Uterus (tissue), 4 donors: Measurements from ENCODE around the gene CENPQ. TPM values are rescaled to one million over a fixed set of nuclear protein-coding genes. Genes with fewer than 3 reads are reported as not detected.
A peak's percentile ranks its signal among the peaks of the same experiment; 100 is the strongest.

Experiments
- DNase-seq, 2 donors: peaks; one replicate each; pipeline ENCODE4 v3.0.0-alpha.2; 2019 to 2020
- H3K27ac ChIP-seq, 2 donors: fragments of 200-600 bp; sonication (generic); 1 replicate in 1 of 2; 2 replicates in 1 of 2; pipeline ENCODE4 v1.5.1; 2016 to 2018
- H3K27me3 ChIP-seq, 2 donors: fragments of 200-600 bp; sonication (generic); one replicate each; pipeline ENCODE4 v1.5.1; 2018 to 2019; ENCODE audit warnings: control low read depth in 1 of 2
- H3K36me3 ChIP-seq, 2 donors: fragments of 200-600 bp; sonication (generic); one replicate each; pipeline ENCODE4 v1.5.1; 2019; ENCODE audit warnings: control low read depth in 1 of 2
- H3K4me1 ChIP-seq, 2 donors: fragments of 200-600 bp; sonication (generic); one replicate each; pipeline ENCODE4 v1.5.1; 2018 to 2019; ENCODE audit warnings: control low read depth in 1 of 2
- H3K4me3 ChIP-seq, 2 donors: fragments of 200-600 bp; sonication (generic); 1 replicate in 1 of 2; 2 replicates in 1 of 2; pipeline ENCODE4 v1.5.1; 2018 to 2019; ENCODE audit warnings: mild to moderate bottlenecking in 1 of 2
- H3K9me3 ChIP-seq, 2 donors: fragments of 200-600 bp; sonication (generic); one replicate each; pipeline ENCODE4 v1.5.1; 2019; ENCODE audit warnings: control low read depth in 1 of 2
- POLR2A ChIP-seq, 2 donors: fragments of 450-650 bp; IDR thresholded peaks; one replicate each; pipeline ENCODE4 v1.6.1; 2016; ENCODE audit warnings: antibody characterized with exemption in 2 of 2, mild to moderate bottlenecking in 1 of 2, moderate library complexity in 1 of 2
- intact Hi-C: fragments of 100-400 bp; cut with DNase I; formaldehyde crosslinking; loops from one replicate; pipeline ENCODE4 v1.15.1; 2023; ENCODE audit warnings: low total_unique reads
- total RNA-seq, 4 donors: library from RNA; depleted of rRNA in 3 of 4; stranded (reverse); fragments of >200 nt in 3 of 4; gene quantifications; one replicate each; pipeline versions ENCODE4 v1.1.0 to v1.2.4, GENCODE V29; 2014 to 2023
- TF ChIP-seq, protein P1 (sequence below), 4 experiments: fragments of 200-600 bp in 2 of 4; fragments of 450-650 bp in 2 of 4; sonication (generic) in 2 of 4; IDR thresholded peaks; one replicate each; pipeline ENCODE4 v1.5.1; 2016 to 2019; ENCODE audit warnings: antibody characterized with exemption in 4 of 4, mild to moderate bottlenecking in 2 of 4, moderate library complexity in 1 of 4
- donor health status: DM: yes; HTN: yes; CAD: no.

Gene CENPQ
- total RNA-seq, 4 donors from 2014 or later = 1.5 to 9.5 (median 3.4) TPM

- no peak overlapping the region for H3K4me3 ChIP-seq
- H3K36me3 ChIP-seq = no peaks in the 10 kb centered on the region
- no peaks in the 10 kb centered on the region for H3K4me1 ChIP-seq
- intact Hi-C loops = no loop called here
- H3K27ac ChIP-seq = no peak overlapping the region
- no peaks in the 10 kb centered on the region for H3K9me3 ChIP-seq
- no peak for DNase-seq
- no peak for TF ChIP-seq POLR2A (IDR thresholded peaks at IDR 0.05)
- TF ChIP-seq, protein P1, sequence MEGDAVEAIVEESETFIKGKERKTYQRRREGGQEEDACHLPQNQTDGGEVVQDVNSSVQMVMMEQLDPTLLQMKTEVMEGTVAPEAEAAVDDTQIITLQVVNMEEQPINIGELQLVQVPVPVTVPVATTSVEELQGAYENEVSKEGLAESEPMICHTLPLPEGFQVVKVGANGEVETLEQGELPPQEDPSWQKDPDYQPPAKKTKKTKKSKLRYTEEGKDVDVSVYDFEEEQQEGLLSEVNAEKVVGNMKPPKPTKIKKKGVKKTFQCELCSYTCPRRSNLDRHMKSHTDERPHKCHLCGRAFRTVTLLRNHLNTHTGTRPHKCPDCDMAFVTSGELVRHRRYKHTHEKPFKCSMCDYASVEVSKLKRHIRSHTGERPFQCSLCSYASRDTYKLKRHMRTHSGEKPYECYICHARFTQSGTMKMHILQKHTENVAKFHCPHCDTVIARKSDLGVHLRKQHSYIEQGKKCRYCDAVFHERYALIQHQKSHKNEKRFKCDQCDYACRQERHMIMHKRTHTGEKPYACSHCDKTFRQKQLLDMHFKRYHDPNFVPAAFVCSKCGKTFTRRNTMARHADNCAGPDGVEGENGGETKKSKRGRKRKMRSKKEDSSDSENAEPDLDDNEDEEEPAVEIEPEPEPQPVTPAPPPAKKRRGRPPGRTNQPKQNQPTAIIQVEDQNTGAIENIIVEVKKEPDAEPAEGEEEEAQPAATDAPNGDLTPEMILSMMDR (IDR thresholded peaks at IDR 0.05) = no peak
- H3K27me3 ChIP-seq = no peaks in the 10 kb centered on the region
These were observed 32.3 kb upstream of the CENPQ start for GRCh38 chr6:49430866-49431265.

- H3K27me3 ChIP-seq = no peaks in the 10 kb centered on the region
- TF ChIP-seq, protein P1 (IDR thresholded peaks at IDR 0.05) = no peak
- H3K36me3 ChIP-seq = no peaks in the 10 kb centered on the region
- intact Hi-C loops = no loop called here
- H3K4me3 ChIP-seq = no peak overlapping the region
- H3K4me1 ChIP-seq = no peaks in the 10 kb centered on the region
- H3K9me3 ChIP-seq = no peaks in the 10 kb centered on the region
- DNase-seq = no peak
- no peak overlapping the region for H3K27ac ChIP-seq
These were observed 9.9 kb upstream of the CENPQ start for GRCh38 chr6:49453221-49453620.

- DNase-seq = no peak
- no peaks in the 10 kb centered on the region for H3K9me3 ChIP-seq
- intact Hi-C loops = no loop called here
- no peaks in the 10 kb centered on the region for H3K36me3 ChIP-seq
- H3K27ac ChIP-seq = no peak overlapping the region
- no peak overlapping the region for H3K4me3 ChIP-seq
- no peak for TF ChIP-seq POLR2A (IDR thresholded peaks at IDR 0.05)
- TF ChIP-seq, protein P1 (IDR thresholded peaks at IDR 0.05) = no peak
- H3K27me3 ChIP-seq = no peaks in the 10 kb centered on the region
- H3K4me1 ChIP-seq = no peaks in the 10 kb centered on the region
These were observed 8.1 kb upstream of the CENPQ start for GRCh38 chr6:49454787-49455709.

DNA sequence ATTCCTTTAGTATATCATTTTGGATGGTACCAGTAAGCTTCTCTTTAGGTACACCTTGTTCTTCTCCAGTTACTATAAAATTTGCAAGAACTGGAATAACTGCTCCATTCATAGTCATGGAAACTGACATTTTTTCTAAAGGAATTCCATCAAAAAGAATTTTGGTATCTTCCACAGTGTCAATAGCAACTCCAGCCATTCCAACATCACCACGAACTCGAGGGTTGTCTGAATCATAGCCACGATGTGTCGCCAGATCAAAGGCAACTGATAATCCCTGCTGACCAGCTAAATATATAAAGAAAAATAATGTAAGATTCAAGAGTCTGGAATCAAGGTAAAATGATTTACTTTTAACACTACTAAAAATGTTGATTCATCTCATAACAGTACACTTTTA, 5.4 kb upstream of the CENPQ start:
- TF ChIP-seq, protein P1 (IDR thresholded peaks at IDR 0.05) = no peak
- no peak for TF ChIP-seq POLR2A (IDR thresholded peaks at IDR 0.05)
- intact Hi-C loops = no loop called here

DNA sequence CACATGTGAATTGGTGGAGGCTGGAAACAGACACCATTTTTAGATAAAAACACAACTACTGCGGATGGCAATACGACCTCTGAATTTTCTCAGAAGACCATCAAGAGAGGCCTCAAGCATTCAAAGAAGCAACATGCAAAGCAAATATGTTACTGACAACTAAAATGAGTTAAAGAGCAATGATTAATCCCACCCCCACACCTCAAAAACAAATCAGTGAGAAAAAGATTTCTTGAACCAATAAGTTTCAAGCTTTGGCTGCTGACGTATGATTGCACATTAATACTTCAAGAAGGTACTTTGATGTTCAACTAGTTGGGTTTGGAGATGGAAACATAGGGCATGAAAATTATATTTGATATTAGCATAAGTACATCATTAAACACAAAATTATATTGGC, 1.1 kb upstream of the CENPQ start:
- peaks cover 0 to 8% of the 10 kb centered on the region in 2 donors for H3K4me1 ChIP-seq
- DNase-seq = no peak
- peak overlapping the region; percentile 82 to 88 for H3K27ac ChIP-seq
- no peaks in the 10 kb centered on the region for H3K27me3 ChIP-seq
- H3K4me3 ChIP-seq = peak overlapping the region; percentile 62 to 85
- intact Hi-C loops = no loop called here
- no peak for TF ChIP-seq POLR2A (IDR thresholded peaks at IDR 0.05)
- TF ChIP-seq, protein P1 (IDR thresholded peaks at IDR 0.05) = no peak
- H3K36me3 ChIP-seq = no peaks in the 10 kb centered on the region
- H3K9me3 ChIP-seq = no peaks in the 10 kb centered on the region

More for the DNA sequence above, 5.4 kb upstream of the CENPQ start:
- no peak for DNase-seq
- H3K4me1 ChIP-seq = peaks cover 0 to 8% of the 10 kb centered on the region in 2 donors
- H3K9me3 ChIP-seq = no peaks in the 10 kb centered on the region
- no peak overlapping the region for H3K4me3 ChIP-seq
- H3K36me3 ChIP-seq = no peaks in the 10 kb centered on the region
- H3K27me3 ChIP-seq = no peaks in the 10 kb centered on the region
- no peak overlapping the region for H3K27ac ChIP-seq
